HK-2 (cell line): ENCODE measurements around the gene PRRG1.
"Not testable (repeated sequence)": the region's sequence is repeated elsewhere in the genome, so short reads cannot be mapped to it uniquely, and the experiment has no call there.

Experiments
- DNase-seq: peaks from one replicate; pipeline ENCODE4 v3.0.0-alpha.2; 2018; ENCODE audit not compliant: unreplicated experiment

The PRRG1 gene

DNA sequence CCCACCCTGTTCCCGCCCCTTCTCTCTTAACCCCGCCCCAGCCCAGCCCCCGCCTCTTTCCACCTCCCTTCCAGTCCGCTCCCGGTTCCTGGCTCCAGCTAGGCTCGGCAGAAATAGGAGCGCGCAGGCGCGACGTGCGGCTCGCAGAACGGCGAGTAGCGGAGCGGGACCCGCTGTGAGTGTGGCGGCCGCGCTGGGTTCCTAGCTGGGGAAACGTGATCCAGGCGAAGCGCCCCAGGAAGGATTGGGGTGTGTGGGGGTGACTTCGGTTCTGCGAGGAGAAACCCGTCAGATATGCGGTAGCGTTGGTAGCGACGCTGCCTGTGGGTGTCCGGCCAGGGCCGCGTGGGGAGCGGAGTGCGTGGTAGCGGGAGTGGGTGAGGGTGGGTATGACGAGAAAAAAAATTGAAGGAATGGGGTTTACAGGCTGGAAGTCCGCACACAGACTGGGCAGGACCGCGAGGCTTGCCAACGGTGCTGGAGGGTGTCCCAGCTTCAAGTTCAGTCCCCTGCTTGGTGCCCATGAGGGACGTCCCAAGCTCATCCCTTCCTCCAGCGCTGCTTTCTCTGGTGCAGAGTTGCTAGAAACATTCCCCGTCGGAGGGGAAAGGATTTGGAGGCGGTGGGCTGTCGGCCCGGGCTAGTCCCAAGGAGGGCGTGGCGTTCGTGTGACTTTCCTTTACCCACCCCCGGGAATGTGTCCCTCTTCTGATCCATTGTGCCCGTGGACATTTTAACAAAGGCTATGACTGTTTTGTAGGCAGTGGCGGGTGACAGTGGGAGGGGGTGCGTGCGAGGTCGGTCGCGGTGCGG, at the start of gene PRRG1:
PRRG1 (plus strand) TSS at position 144 of the 813 bp plus-strand sequence. CDS start 56,886 bp downstream, outside the sequence.
- DNase-seq, result peak; percentile 84

DNA sequence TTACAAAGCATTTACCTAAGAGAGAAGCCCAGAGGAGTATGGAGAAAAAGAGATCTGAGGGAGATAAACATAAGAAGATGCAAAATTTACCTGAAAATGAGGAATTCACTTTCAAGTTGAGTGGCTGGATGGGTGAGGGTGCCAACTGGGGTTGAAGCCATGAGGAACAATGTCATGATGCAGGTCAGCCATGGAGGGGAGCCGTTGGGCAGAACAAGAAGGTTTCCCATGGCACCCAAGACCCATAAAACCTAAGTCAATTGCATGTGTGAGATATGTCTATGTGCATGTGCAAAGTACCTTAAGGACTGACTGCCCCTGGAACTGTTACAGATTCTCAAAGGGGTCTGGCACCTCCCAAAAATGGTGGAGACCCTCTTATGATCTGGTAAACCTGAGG, 46.6 kb upstream of the PRRG1 start:
- no peak for DNase-seq

DNA sequence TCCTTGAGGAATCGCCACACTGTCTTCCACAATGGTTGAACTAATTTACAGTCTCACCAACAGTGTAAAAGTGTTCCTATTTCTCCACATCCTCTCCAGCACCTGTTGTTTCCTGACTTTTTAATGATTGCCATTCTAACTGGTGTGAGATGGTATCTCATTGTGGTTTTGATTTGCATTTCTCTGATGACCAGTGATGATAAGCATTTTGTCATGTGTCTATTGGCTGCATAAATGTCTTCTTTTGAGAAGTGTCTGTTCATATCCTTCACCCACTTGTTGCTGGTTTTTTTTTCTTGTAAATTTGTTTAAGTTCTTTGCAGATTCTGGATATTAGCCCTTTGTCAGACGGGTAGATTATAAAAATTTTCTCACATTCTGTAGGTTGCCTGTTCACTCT, 43.9 kb upstream of the PRRG1 start:
- DNase-seq, result not testable (repeated sequence)

- DNase-seq, result no peak
Observed at GRCh38 chrX:37314531-37314930, 34.6 kb upstream of the PRRG1 start.

DNA sequence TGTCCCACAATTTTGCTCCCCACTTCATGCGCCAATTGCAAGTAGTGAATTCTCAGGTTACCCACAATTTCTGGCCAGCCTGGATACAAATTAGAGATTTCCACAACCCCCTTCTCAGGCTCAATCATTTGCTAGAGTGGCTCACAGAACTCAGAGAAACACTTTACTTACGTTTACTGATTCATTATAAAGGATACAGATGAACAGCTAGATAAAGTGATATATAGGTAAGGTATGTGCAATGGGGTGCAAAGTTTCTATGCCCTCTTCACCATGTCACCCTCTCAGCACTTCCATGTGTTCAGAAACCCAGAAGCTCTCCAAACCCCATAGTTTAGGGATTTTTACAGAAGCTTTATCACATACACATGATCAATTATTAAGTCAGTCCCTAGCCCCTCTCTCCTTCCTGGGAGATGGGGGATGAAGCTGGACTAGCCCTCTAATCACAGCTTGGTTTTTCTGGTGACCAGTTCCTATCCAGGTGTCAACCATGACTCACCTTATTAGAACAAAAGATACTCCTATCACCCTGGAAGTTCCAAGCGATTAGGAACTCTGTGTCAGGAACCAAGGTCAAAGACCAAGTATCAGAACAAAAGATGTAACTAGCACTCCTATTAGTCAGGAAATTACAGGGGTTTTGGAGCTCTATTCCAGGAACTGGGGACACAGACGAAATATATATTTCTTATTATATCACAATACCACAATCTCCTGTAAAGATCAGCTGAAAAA, 33.5 kb upstream of the PRRG1 start:
- no peak for DNase-seq

DNA sequence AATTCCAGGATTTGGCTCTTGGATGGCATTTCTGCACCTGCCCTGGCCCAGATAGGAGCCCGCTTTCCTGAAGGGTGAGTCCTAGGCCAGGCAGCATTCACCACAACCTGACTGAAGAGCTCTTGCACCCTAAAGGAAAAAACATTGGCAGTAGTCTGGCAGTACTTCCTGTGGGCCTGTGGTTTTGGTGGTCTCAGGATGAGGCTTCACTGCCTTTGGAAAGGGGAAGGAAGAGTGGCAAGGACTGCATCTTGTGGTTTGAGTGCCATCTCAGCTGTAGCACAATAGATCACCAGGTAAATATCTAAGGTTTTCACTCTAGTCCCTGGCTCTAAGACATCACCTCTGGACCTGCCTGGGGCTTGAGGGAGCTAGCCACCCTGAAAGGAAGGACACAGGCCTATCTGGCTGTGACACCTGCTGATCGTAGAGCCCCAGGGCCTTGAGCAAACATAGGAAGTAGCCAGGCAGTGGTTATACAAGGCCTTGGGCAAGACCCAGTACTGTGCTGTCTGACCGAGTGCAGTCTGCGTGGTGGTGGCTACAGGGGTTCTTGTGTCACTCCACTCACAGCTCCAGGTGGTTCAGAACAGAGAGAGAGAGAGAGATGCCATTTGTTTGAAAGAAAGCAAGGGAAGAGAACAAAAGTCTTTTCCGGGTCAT, 28.5 kb upstream of the PRRG1 start:
- no peak for DNase-seq

DNA sequence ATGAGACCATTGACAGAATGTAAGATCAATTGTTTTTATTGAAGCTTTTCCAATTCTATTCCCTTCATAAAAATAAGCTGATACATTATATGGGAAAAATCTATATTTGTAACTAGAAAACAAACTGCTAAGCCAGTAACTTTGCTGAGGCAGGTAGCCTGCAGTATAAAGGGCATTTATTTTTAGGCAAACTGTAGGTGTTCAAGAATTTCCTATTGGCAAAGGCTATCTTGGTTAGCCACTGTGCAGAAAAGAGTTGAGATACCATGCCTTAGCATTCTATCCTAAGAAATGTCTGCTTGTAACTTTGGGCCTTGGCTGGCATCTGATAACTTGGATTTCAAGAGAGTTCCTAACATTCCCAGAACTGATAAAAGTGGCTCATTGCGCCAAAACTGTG, 18.5 kb upstream of the PRRG1 start:
- no peak for DNase-seq

GRCh38 chrX:37331546-37331945, 17.6 kb upstream of the PRRG1 start:
- DNase-seq, result no peak

DNA sequence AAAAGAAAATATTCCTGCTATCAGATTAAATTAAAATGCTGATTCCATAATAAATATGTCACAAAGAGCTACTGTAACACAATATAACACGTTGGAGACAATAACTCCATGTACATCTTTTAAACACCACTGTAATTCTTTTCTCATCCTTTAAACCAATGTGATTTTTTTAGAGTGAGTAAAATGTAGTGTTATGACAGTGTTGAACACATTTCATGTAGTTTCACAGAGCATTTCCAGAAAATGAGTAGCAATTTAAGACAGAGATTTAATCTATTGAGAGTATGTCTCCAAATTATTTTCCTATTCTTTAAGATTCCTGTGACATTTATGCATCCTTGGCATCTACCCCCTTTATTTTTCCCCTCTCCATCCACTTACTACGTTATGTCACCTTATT, 17.1 kb upstream of the PRRG1 start:
- DNase-seq, result no peak

GRCh38 chrX:37332987-37333658, 16.0 kb upstream of the PRRG1 start:
- no peak for DNase-seq

DNA sequence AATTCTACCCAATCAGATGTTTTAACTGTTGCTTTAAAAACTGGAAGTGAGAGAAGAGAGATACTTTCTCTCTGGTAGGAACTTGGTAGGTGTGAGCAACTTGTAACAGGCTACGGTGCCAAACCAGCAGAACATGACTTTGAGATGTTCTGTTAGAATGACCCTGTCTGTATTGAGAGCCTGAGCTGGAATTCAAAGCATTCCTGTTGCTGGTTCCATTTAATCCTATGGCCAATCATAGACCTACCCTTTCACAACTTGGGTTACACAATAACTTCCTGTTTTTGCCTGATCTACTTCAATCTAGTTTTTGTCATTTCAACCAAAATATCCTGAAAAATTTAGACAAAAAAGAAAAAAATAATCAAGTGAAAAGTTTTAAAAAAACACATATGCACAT, 1.7 kb upstream of the PRRG1 start:
- peak; percentile 17 for DNase-seq

- no peak for DNase-seq
Observed at GRCh38 chrX:37348231-37348970, 763 bp upstream of the PRRG1 start.

DNA sequence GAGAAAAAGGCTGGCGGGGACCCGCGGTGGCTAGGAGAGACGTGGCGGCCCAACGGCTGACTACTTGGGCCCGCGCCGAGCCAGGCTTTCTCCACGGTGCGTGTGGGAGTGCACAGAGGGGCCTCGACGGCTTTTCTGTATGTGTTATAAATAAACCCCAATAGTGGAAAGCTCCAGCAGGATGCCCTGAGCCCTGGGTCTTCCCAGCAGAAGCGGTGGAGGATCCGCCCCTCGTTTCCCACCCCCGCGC, 268 bp upstream of the PRRG1 start:
- no peak for DNase-seq

DNA sequence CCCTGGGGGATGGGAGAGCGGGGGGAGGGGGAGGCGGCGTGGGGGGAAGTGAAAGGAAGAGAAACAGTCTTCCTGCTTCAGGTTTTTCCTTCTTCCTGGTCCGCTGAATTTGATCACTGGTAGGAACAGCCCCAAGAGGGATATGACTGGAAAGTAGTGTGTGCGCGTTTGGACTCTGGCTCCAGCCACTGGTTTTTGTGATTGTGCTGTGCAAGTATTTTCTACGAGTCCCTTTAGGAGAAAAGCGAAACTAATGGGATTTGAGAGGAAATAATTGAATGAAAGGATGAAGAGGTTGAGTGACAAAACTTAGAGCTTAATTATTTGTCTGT, 836 bp downstream of the PRRG1 start:
- no peak for DNase-seq

DNA sequence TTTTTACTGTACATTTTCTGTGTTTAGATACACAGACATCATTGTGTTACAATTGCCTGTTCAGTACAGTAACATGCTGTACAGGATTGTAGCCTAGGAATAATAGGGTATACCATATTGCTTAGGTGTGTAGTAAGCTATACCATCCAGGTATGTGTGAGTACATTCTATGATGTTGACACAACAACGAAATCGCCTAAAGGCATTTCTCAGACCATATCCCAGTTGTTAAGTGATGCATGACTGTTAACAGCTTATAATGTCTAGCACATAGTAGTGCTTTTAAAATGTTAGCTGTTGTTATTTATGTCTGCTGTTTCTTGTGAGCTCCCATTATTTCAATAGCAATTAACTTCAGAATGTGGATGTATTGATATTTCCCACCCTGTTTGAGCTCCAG, 4.5 kb downstream of the PRRG1 start:
- DNase-seq, result no peak

DNA sequence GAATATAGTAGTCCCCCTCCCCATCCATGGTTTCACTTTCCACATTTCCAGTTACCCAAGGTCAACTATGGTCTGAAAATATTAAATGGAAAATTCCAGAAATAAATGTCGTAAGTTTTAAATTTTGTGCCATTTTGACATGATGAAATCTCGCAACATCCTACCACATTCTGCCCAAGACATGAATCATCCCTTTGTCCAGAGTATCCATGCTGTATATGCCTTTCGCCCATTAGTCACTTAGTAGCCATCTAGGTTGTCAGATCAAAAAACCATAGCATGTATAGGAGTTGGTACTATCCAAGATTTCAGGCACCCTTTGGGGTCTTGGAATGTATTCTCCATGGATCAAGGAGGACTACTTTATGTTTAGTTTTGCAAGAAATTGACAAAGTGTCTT, 8.3 kb downstream of the PRRG1 start:
- DNase-seq, result no peak

DNA sequence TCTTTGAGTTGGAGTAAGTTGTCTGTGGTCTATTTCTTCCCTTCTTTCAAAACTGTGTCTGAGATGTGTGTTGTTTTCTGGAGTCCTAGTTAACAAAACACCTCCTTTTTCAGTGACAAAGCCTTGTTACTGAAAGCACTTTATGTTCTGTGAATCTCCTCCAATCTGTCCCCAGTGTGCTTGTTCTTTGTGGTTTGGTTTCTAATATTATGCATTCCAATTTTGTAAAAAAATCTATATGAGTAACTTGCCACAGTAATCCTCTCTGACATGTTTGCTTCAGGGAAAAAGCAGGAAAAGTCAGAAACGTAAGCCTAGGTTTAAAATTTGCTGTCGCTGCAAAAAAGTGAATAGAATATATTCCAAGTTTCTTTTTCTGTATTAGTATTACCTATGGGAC, 12.4 kb downstream of the PRRG1 start:
- DNase-seq, result no peak

DNA sequence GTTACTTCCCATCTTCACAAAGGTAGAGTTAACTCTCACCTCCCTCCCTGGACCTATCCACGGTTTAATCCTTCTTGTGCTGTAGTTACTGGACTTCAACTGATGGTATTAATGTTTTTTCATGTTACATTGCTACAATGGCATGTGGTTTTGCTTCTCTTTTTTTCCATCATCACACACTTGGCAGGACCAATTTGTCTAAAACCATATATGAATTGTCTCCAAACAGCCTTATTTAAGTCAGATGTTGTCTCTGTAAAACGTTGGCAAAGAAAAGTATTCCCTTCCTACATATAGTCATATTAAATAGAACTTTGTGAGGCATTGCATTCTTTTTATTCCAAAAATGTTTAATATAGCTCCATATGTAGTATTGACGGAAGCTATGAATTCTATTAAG, 15.5 kb downstream of the PRRG1 start:
- DNase-seq, result no peak

GRCh38 chrX:37367946-37368345, 18.8 kb downstream of the PRRG1 start:
- DNase-seq, result no peak

DNA sequence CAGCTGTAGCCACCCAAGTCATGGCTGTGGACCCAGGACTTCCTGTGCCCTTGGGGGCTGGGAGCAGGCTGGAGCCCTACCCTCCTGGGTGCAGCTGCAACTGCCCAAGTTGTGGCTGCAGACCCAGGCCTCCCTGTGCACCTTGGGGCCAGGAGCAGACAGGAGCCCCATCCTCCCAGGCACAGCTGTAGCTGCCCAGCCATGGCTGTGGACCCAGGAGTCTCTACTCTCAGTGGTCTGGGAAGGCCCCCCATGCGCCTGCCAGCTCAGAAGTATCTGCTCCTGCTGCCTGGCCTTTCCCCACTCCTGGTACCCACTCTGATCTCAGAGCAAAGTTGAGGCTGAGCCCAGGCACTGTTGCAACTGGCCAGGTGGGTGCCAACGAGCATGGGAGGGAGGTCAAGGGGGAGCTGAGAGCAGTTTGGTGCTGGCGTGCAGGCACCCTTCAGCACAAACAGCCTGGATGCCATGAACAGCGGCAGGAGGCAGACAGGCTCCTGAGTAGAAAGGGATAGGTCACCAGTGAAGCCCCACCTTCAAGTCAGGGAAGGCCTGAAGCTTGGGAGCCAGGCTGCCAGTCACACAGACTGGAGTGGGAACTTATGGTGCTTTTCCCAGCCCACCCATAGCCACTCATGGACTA, 21.5 kb downstream of the PRRG1 start:
- DNase-seq, result no peak

GRCh38 chrX:37371578-37371991, 22.4 kb downstream of the PRRG1 start:
- no peak for DNase-seq
